SK-N-SH (cell line): ENCODE measurements around the gene ACIN1. TPM values are rescaled to one million over a fixed set of nuclear protein-coding genes. Genes with fewer than 3 reads are reported as not detected.

Experiments used
- CTCF ChIA-PET: fragments of 300-600, 350-600 bp; formaldehyde crosslinking; extraction: SDS; loops from one replicate; lab custom pipeline; 2021; lab: Yijun Ruan, JAX
- POLR2A ChIA-PET: fragments of 350-600 bp; sonication (Branson Sonifier 250); formaldehyde crosslinking; extraction: SDS; loops from one replicate; lab custom pipeline; 2020; ENCODE audit warnings: antibody characterized with exemption, inconsistent platforms; lab: Yijun Ruan, JAX
- DNase-seq: peaks from one replicate; pipeline ENCODE4 v3.0.0; 2012
- H2AFZ ChIP-seq: fragments of 200-600 bp; sonication (generic); 2 replicates; pipeline ENCODE4 v1.8.1; 2016; ENCODE audit warnings: antibody characterized with exemption, mild to moderate bottlenecking, low read depth
- H3F3A ChIP-seq: fragments of 200-600 bp; sonication (generic); replicated peaks from 2 replicates; pipeline ENCODE3; 2016; ENCODE audit warnings: antibody characterized with exemption, mild to moderate bottlenecking; ENCODE audit not compliant: insufficient read depth
- H3K27ac ChIP-seq, 2 experiments: fragments of 200-500 bp in 1 of 2; fragments of 200-600 bp in 1 of 2; sonication (Bioruptor generic) in 1 of 2; sonication (generic), shearing (Covaris generic) in 1 of 2; 2 replicates each; pipeline versions ENCODE4 v1.5.1 to v1.6.1; 2014 to 2016; ENCODE audit warnings: low read depth in 2 of 2, inconsistent platforms in 1 of 2, low read length in 1 of 2, mild to moderate bottlenecking in 1 of 2, mixed read lengths in 1 of 2
- H3K27me3 ChIP-seq: fragments of 200-600 bp; sonication (generic), shearing (Covaris generic); 2 replicates; pipeline ENCODE4 v1.6.1; 2016; ENCODE audit warnings: mixed run types; ENCODE audit not compliant: insufficient read depth
- H3K36me3 ChIP-seq, 2 experiments: fragments of 200-500 bp in 1 of 2; fragments of 200-600 bp in 1 of 2; sonication (Bioruptor generic) in 1 of 2; sonication (generic) in 1 of 2; replicated peaks in 1 of 2; 2 replicates each; pipeline versions ENCODE3 to v1.5.1; 2014 to 2016; ENCODE audit warnings: low read length in 1 of 2, mild to moderate bottlenecking in 1 of 2; ENCODE audit not compliant: insufficient read depth in 2 of 2, control insufficient read depth in 1 of 2
- H3K4me1 ChIP-seq, 2 experiments: fragments of 200-500 bp in 1 of 2; fragments of 200-600 bp in 1 of 2; sonication (Bioruptor generic) in 1 of 2; sonication (generic), shearing (Covaris generic) in 1 of 2; 2 replicates each; pipeline versions ENCODE4 v1.5.1 to v1.6.1; 2014 to 2016; ENCODE audit warnings: low read depth in 1 of 2, low read length in 1 of 2, mixed run types in 1 of 2; ENCODE audit not compliant: insufficient read depth in 2 of 2, control insufficient read depth in 1 of 2
- H3K4me2 ChIP-seq: fragments of 200-600 bp; sonication (generic), shearing (Covaris generic); 2 replicates; pipeline ENCODE4 v1.6.1; 2017; ENCODE audit warnings: mixed run types
- H3K4me3 ChIP-seq, 2 experiments: fragments of 200-500 bp in 1 of 2; fragments of 200-600 bp in 1 of 2; sonication (Bioruptor generic) in 1 of 2; sonication (generic), shearing (Covaris generic) in 1 of 2; 2 replicates each; pipeline versions ENCODE4 v1.5.1 to v1.8.1; 2014 to 2016; ENCODE audit warnings: low read depth in 2 of 2, inconsistent platforms in 1 of 2, low read length in 1 of 2, mild to moderate bottlenecking in 1 of 2, mixed read lengths in 1 of 2, moderate library complexity in 1 of 2
- H3K79me2 ChIP-seq: fragments of 200-600 bp; sonication (generic); 2 replicates; pipeline ENCODE4 v1.8.1; 2017; ENCODE audit warnings: mild to moderate bottlenecking; ENCODE audit not compliant: insufficient read depth
- H3K9ac ChIP-seq: fragments of 200-600 bp; sonication (generic); 2 replicates; pipeline ENCODE4 v1.6.1; 2017; ENCODE audit warnings: mixed run types
- H3K9me2 ChIP-seq: fragments of 200-600 bp; sonication (generic); 2 replicates; pipeline ENCODE4 v1.6.1; 2017; ENCODE audit warnings: mixed run types
- H3K9me3 ChIP-seq: fragments of 200-600 bp; sonication (generic); 2 replicates; pipeline ENCODE4 v1.6.1; 2017; ENCODE audit warnings: mixed run types, mild to moderate bottlenecking, moderate library complexity
- H4K20me1 ChIP-seq: fragments of 200-600 bp; sonication (generic); 2 replicates; pipeline ENCODE4 v1.6.1; 2017; ENCODE audit warnings: mild to moderate bottlenecking, mixed run types; ENCODE audit not compliant: insufficient read depth
- EP300 ChIP-seq, 2 experiments: IDR thresholded peaks; 2 replicates each; pipeline versions ENCODE4 v1.4.0 to v1.6.1; 2012; ENCODE audit warnings: borderline replicate concordance in 1 of 2, low read depth in 1 of 2, low read length in 1 of 2
- FOXJ3 ChIP-seq: sonication (generic); formaldehyde crosslinking; IDR thresholded peaks from 2 replicates; pipeline ENCODE4 v1.5.1; 2020; ENCODE audit warnings: mild to moderate bottlenecking, missing genetic modification reagents
- GABPA ChIP-seq: IDR thresholded peaks from 2 replicates; pipeline ENCODE4 v1.4.0; 2012; ENCODE audit warnings: low read depth, mild to moderate bottlenecking
- MXI1 ChIP-seq: IDR thresholded peaks from 2 replicates; pipeline ENCODE4 v1.6.1; 2012; ENCODE audit warnings: mild to moderate bottlenecking, low read depth, low read length, improper control_type of control experiment
- NRF1 ChIP-seq: IDR thresholded peaks from 2 replicates; pipeline ENCODE4 v1.6.1; 2012; ENCODE audit warnings: low read depth, mild to moderate bottlenecking, low read length
- POLR2AphosphoS5 ChIP-seq: IDR thresholded peaks from 2 replicates; pipeline ENCODE4 v1.6.1; 2012; ENCODE audit warnings: low read depth, low read length
- RCOR1 ChIP-seq: fragments of 150-350 bp; IDR thresholded peaks from 2 replicates; pipeline ENCODE4 v1.6.1; 2017; ENCODE audit warnings: antibody characterized with exemption, low read length
- RFX5 ChIP-seq: IDR thresholded peaks from 2 replicates; pipeline ENCODE4 v1.6.1; 2012; ENCODE audit warnings: mild to moderate bottlenecking, improper control_type of control experiment, low read length
- RXRA ChIP-seq: IDR thresholded peaks from 2 replicates; pipeline ENCODE4 v1.4.0; 2012; ENCODE audit warnings: low read depth, mild to moderate bottlenecking, borderline replicate concordance
- SIN3A ChIP-seq: IDR thresholded peaks from 2 replicates; pipeline ENCODE4 v1.6.1; 2012; ENCODE audit warnings: low read depth, mild to moderate bottlenecking, low read length, moderate library complexity, borderline replicate concordance
- SMC3 ChIP-seq: IDR thresholded peaks from 2 replicates; pipeline ENCODE4 v1.6.1; 2012; ENCODE audit warnings: low read depth, low read length, improper control_type of control experiment
- TAF1 ChIP-seq: IDR thresholded peaks from 2 replicates; pipeline ENCODE4 v1.6.1; 2012; ENCODE audit warnings: low read depth, mild to moderate bottlenecking, low read length, moderate library complexity, borderline replicate concordance
- TEAD4 ChIP-seq: IDR thresholded peaks from 2 replicates; pipeline ENCODE4 v1.4.0; 2012; ENCODE audit warnings: mild to moderate bottlenecking, borderline replicate concordance; ENCODE audit not compliant: insufficient read depth
- YY1 ChIP-seq: IDR thresholded peaks from 2 replicates; pipeline ENCODE4 v1.4.0; 2012; ENCODE audit warnings: low read depth, mild to moderate bottlenecking
- WGBS: methylation state at CpG from one replicate; pipeline ENCODE4 v1.1.6; 2017; ENCODE audit warnings: low lambda C conversion rate; 5-methylcytosine and 5-hydroxymethylcytosine counted together
- polyA plus RNA-seq, 3 experiments: library from polyadenylated mRNA; depleted of rRNA; stranded (reverse); fragments of >200 nt; gene quantifications; 2 replicates each; pipeline ENCODE4 v1.2.3, GENCODE V29; 2012
- TF ChIP-seq, protein P1 (sequence below): IDR thresholded peaks from 2 replicates; pipeline ENCODE4 v1.6.1; 2012; ENCODE audit warnings: mild to moderate bottlenecking, low read depth, low read length, moderate library complexity
- TF ChIP-seq, protein P2 (sequence below): fragments of 200-600 bp; sonication (generic); IDR thresholded peaks from 2 replicates; pipeline ENCODE4 v1.6.1; 2017; ENCODE audit warnings: antibody characterized with exemption, mild to moderate bottlenecking, moderate library complexity
- TF ChIP-seq, protein P3 (sequence below): IDR thresholded peaks from 2 replicates; pipeline ENCODE4 v1.4.0; 2012; ENCODE audit warnings: low read depth, borderline replicate concordance
- TF ChIP-seq, protein P4 (sequence below): IDR thresholded peaks from 2 replicates; pipeline ENCODE4 v1.4.0; 2012; ENCODE audit warnings: low read depth
- TF ChIP-seq, protein P5 (sequence below): fragments of 150-350 bp; IDR thresholded peaks from 2 replicates; pipeline ENCODE4 v1.6.1; 2017; ENCODE audit warnings: antibody characterized with exemption, low read length, low read depth, borderline replicate concordance

ACIN1 gene
- polyA plus RNA-seq, 1 of the 3 experiments (the other 2 are of a cell fraction), result 159 TPM

DNA sequence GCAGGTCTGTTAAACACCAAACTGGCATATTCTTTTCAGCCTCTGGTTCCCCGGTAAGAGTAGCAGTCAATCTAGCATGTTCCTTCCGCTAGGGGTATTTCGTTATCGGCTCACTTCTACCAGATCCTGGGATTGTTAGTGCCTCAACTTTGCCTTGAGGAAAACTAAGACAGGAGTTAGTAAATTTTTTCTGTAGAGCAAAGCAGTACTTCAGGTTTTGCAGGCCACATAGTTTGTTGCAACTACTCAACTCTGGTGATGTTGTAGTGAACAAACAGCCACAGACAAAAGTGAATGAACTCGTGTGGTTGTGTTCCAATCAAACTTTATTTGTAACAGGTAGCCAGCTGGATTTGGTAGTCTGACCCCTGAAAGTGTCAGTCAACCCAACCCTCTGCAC lies 31.3 kb downstream of the ACIN1 start:
- Histone ChIP-seq H3K36me3 (peaks cover 76 to 79% of the 10 kb centered on the region in 2 experiments), H3K9ac (no peak overlapping the region), H4K20me1 (peaks cover 30% of the 10 kb centered on the region), H2AFZ (no peak overlapping the region), H3K27ac (no peak overlapping the region; a peak in 1 of 4 replicates), H3K79me2 (peaks cover 50% of the 10 kb centered on the region), H3K4me1 (peaks cover 10 to 19% of the 10 kb centered on the region in 2 experiments), H3K4me2 (no peak overlapping the region), H3K4me3 (no peak overlapping the region), H3K9me3 (no peaks in the 10 kb centered on the region), H3F3A (peaks cover 42% of the 10 kb centered on the region), H3K27me3 (no peaks in the 10 kb centered on the region), H3K9me2 (no peaks in the 10 kb centered on the region)
- no peak for DNase-seq
- 89% methylated on average over 5 of the region's 5 CpGs for WGBS
- TF ChIP-seq FOXJ3, result no peak
- TF ChIP-seq TAF1, result no peak
- no peak for TF ChIP-seq MXI1
- no peak for TF ChIP-seq NRF1
- no peak for TF ChIP-seq RFX5
- TF ChIP-seq, protein P1, sequence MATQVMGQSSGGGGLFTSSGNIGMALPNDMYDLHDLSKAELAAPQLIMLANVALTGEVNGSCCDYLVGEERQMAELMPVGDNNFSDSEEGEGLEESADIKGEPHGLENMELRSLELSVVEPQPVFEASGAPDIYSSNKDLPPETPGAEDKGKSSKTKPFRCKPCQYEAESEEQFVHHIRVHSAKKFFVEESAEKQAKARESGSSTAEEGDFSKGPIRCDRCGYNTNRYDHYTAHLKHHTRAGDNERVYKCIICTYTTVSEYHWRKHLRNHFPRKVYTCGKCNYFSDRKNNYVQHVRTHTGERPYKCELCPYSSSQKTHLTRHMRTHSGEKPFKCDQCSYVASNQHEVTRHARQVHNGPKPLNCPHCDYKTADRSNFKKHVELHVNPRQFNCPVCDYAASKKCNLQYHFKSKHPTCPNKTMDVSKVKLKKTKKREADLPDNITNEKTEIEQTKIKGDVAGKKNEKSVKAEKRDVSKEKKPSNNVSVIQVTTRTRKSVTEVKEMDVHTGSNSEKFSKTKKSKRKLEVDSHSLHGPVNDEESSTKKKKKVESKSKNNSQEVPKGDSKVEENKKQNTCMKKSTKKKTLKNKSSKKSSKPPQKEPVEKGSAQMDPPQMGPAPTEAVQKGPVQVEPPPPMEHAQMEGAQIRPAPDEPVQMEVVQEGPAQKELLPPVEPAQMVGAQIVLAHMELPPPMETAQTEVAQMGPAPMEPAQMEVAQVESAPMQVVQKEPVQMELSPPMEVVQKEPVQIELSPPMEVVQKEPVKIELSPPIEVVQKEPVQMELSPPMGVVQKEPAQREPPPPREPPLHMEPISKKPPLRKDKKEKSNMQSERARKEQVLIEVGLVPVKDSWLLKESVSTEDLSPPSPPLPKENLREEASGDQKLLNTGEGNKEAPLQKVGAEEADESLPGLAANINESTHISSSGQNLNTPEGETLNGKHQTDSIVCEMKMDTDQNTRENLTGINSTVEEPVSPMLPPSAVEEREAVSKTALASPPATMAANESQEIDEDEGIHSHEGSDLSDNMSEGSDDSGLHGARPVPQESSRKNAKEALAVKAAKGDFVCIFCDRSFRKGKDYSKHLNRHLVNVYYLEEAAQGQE, result no peak
- TF ChIP-seq EP300 (IDR thresholded peaks at IDR 0.05; ENCODE audit: borderline replicate concordance in 1 of 2, low read depth in 1 of 2, low read length in 1 of 2), result no peak
- TF ChIP-seq, protein P2, sequence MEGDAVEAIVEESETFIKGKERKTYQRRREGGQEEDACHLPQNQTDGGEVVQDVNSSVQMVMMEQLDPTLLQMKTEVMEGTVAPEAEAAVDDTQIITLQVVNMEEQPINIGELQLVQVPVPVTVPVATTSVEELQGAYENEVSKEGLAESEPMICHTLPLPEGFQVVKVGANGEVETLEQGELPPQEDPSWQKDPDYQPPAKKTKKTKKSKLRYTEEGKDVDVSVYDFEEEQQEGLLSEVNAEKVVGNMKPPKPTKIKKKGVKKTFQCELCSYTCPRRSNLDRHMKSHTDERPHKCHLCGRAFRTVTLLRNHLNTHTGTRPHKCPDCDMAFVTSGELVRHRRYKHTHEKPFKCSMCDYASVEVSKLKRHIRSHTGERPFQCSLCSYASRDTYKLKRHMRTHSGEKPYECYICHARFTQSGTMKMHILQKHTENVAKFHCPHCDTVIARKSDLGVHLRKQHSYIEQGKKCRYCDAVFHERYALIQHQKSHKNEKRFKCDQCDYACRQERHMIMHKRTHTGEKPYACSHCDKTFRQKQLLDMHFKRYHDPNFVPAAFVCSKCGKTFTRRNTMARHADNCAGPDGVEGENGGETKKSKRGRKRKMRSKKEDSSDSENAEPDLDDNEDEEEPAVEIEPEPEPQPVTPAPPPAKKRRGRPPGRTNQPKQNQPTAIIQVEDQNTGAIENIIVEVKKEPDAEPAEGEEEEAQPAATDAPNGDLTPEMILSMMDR, result no peak
- no peak for TF ChIP-seq YY1
- no peak for TF ChIP-seq GABPA
- no peak for TF ChIP-seq RXRA
- TF ChIP-seq TEAD4, result no peak
- TF ChIP-seq, protein P3, sequence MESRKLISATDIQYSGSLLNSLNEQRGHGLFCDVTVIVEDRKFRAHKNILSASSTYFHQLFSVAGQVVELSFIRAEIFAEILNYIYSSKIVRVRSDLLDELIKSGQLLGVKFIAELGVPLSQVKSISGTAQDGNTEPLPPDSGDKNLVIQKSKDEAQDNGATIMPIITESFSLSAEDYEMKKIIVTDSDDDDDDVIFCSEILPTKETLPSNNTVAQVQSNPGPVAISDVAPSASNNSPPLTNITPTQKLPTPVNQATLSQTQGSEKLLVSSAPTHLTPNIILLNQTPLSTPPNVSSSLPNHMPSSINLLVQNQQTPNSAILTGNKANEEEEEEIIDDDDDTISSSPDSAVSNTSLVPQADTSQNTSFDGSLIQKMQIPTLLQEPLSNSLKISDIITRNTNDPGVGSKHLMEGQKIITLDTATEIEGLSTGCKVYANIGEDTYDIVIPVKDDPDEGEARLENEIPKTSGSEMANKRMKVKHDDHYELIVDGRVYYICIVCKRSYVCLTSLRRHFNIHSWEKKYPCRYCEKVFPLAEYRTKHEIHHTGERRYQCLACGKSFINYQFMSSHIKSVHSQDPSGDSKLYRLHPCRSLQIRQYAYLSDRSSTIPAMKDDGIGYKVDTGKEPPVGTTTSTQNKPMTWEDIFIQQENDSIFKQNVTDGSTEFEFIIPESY, result no peak
- no peak for TF ChIP-seq SIN3A
- TF ChIP-seq, protein P4, sequence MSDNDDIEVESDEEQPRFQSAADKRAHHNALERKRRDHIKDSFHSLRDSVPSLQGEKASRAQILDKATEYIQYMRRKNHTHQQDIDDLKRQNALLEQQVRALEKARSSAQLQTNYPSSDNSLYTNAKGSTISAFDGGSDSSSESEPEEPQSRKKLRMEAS, result no peak
- TF ChIP-seq, protein P5, sequence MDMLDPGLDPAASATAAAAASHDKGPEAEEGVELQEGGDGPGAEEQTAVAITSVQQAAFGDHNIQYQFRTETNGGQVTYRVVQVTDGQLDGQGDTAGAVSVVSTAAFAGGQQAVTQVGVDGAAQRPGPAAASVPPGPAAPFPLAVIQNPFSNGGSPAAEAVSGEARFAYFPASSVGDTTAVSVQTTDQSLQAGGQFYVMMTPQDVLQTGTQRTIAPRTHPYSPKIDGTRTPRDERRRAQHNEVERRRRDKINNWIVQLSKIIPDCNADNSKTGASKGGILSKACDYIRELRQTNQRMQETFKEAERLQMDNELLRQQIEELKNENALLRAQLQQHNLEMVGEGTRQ, result no peak
- TF ChIP-seq POLR2AphosphoS5, result no peak
- TF ChIP-seq SMC3, result no peak
- TF ChIP-seq RCOR1, result no peak
- CTCF ChIA-PET, result interaction anchor here (1.1 to 33.1 kb wide), 3 partner anchors 13 to 76 kb away, joined by 3 to 1566 read pairs (median 41); partner anchors contain the start of gene AJUBA
- POLR2A ChIA-PET, result no interaction called here
